ENCODE data around the gene PAQR4.

The PAQR4 gene

GRCh38 chr16:2969545-2970521, 685 bp downstream of the PAQR4 start:
- H3K9me3 ChIP-seq (ENCODE audit: control insufficient read depth, insufficient read depth, low read depth, low read length), result no peaks in the 10 kb centered on the region
- peaks cover 0 to 40% of the 10 kb centered on the region in 2 experiments; a peak in 1 of 3 replicates for H3K36me3 ChIP-seq (ENCODE audit: control insufficient read depth in 2 of 2, insufficient read depth in 1 of 2, low read length in 2 of 2)
- POLR2A ChIA-PET, result interaction anchor here (1.0 to 2.4 kb wide), 7 partner anchors 9 to 59 kb away, joined by 3 to 19 read pairs (median 4); partner anchors contain the start of genes PKMYT1 and TNFRSF12A
- H3K4me1 ChIP-seq (ENCODE audit: control insufficient read depth, insufficient read depth, low read length), result peaks cover 9% of the 10 kb centered on the region
- CTCF ChIA-PET, result interaction anchor here (0.6 to 2.0 kb wide), 11 partner anchors 8 to 188 kb away, joined by 3 to 12 read pairs (median 5); partner anchors contain the start of gene PKMYT1
- H3K4me3 ChIP-seq (ENCODE audit: low read depth, low read length), result peak overlapping the region; percentile 74
- H3K27ac ChIP-seq (ENCODE audit: extremely low read depth, low read depth, low read length), result peak overlapping the region; percentile 80
- TF ChIP-seq ZNF777 (tag by site-specific recombination; IDR thresholded peaks at IDR 0.05; ENCODE audit: borderline replicate concordance), result no peak
- TF ChIP-seq YY2 (tag by site-specific recombination; IDR thresholded peaks at IDR 0.05), result peak; percentile 41; the same call in 1 of the 2 replicates
- no peak for TF ChIP-seq ZNF174 (tag by site-specific recombination; IDR thresholded peaks at IDR 0.05)
- TF ChIP-seq SALL2 (tag by site-specific recombination; IDR thresholded peaks at IDR 0.05; ENCODE audit: borderline replicate concordance), result no peak
- TF ChIP-seq TSHZ1 (tag by site-specific recombination; IDR thresholded peaks at IDR 0.05; ENCODE audit: borderline replicate concordance), result no peak
- TF ChIP-seq ZFP69B (tag by site-specific recombination; IDR thresholded peaks at IDR 0.05), result no peak
- no peak for TF ChIP-seq ZNF202 (tag by site-specific recombination; IDR thresholded peaks at IDR 0.05; ENCODE audit: borderline replicate concordance)
- TF ChIP-seq HOXD13 (CRISPR knock-in tag; IDR thresholded peaks at IDR 0.05; ENCODE audit: borderline replicate concordance), result no peak
- no peak for TF ChIP-seq PRDM6 (tag by site-specific recombination; IDR thresholded peaks at IDR 0.05)
- TF ChIP-seq ZNF747 (tag by site-specific recombination; IDR thresholded peaks at IDR 0.05), result no peak
- no peak for TF ChIP-seq ZNF311 (tag by site-specific recombination; IDR thresholded peaks at IDR 0.05; ENCODE audit: borderline replicate concordance)
- TF ChIP-seq ZBTB7A (tag by site-specific recombination; IDR thresholded peaks at IDR 0.05; ENCODE audit: low read depth), result peak; percentile 78; the same call in 1 of the 2 replicates
- no peak for TF ChIP-seq ZNF214 (tag by site-specific recombination; IDR thresholded peaks at IDR 0.05; ENCODE audit: borderline replicate concordance)
- TF ChIP-seq ZNF362 (tag by site-specific recombination; IDR thresholded peaks at IDR 0.05), result no peak
- TF ChIP-seq EGR2 (tag by site-specific recombination; IDR thresholded peaks at IDR 0.05; ENCODE audit: low read depth), result peak; percentile 68
- TF ChIP-seq MYNN (tag by site-specific recombination; IDR thresholded peaks at IDR 0.05; ENCODE audit: borderline replicate concordance), result no peak; the same call in 1 of the 2 replicates
- TF ChIP-seq ZNF175 (tag by site-specific recombination; IDR thresholded peaks at IDR 0.05), result no peak
- TF ChIP-seq ZNF148 (tag by site-specific recombination; IDR thresholded peaks at IDR 0.05; ENCODE audit: borderline replicate concordance), result no peak
- TF ChIP-seq ZNF837 (tag by site-specific recombination; IDR thresholded peaks at IDR 0.05), result peak; percentile 72; the same call in 1 of the 2 replicates
- TF ChIP-seq PRDM1 (tag by site-specific recombination; IDR thresholded peaks at IDR 0.05), result no peak
- TF ChIP-seq TCF7L2 (IDR thresholded peaks at IDR 0.05; ENCODE audit: borderline replicate concordance, low read depth, low read length), result no peak
- TF ChIP-seq ZNF302 (tag by site-specific recombination; IDR thresholded peaks at IDR 0.05; ENCODE audit: low read depth), result no peak
- TF ChIP-seq ZEB2 (tag by site-specific recombination; IDR thresholded peaks at IDR 0.05), result peak; percentile 85
- TF ChIP-seq ZNF707 (tag by site-specific recombination; IDR thresholded peaks at IDR 0.05), result no peak

Data from HEK293 (cell line).